Panc1 (cell line): ENCODE data around the gene PDHA1. TPM values are rescaled to one million over a fixed set of nuclear protein-coding genes. Genes with fewer than 3 reads are reported as not detected.

Experiments
- ATAC-seq: fragments of 200-7000 bp; cut with Tn5 transposase; 2 replicates; pipeline ENCODE4 v1.9.1; 2020; ENCODE audit warnings: mild to moderate bottlenecking, moderate library complexity
- BruUV-seq: library from RNA; stranded (reverse); fragments of 400-500 nt; replicated peaks from 2 replicates; lab custom pipeline; 2021; lab: Mats Ljungman, UMichigan
- CTCF ChIA-PET: fragments of 300-600 bp; sonication (Branson Sonifier 250); formaldehyde crosslinking; loops from one replicate; lab custom pipeline; 2022; ENCODE audit warnings: antibody characterized with exemption; lab: Charles Lee
- POLR2A ChIA-PET: fragments of 300-600 bp; sonication (Branson Sonifier 250); formaldehyde crosslinking; loops from one replicate; lab custom pipeline; 2022; ENCODE audit warnings: antibody characterized with exemption; lab: Charles Lee
- DNase-seq: peaks from one replicate; pipeline ENCODE4 v3.0.0-alpha.2; 2010; ENCODE audit warnings: low read depth, low spot score
- H3K27ac ChIP-seq: 2 replicates; pipeline ENCODE4 v1.5.1; 2011; ENCODE audit warnings: mild to moderate bottlenecking, low read length, inconsistent platforms
- H3K27me3 ChIP-seq: fragments of 200-500 bp; sonication (Bioruptor generic); 2 replicates; pipeline ENCODE4 v1.6.0; 2014; ENCODE audit warnings: low read length, inconsistent platforms; ENCODE audit not compliant: control insufficient read depth, insufficient read depth
- H3K36me3 ChIP-seq: fragments of 200-500 bp; sonication (Bioruptor generic); 2 replicates; pipeline ENCODE4 v1.5.1; 2014; ENCODE audit warnings: inconsistent platforms, mild to moderate bottlenecking, low read length, moderate library complexity; ENCODE audit not compliant: control insufficient read depth, insufficient read depth
- H3K4me1 ChIP-seq: 2 replicates; pipeline ENCODE4 v1.5.1; 2011; ENCODE audit warnings: inconsistent platforms, mild to moderate bottlenecking, low read length, moderate library complexity; ENCODE audit not compliant: control insufficient read depth, insufficient read depth
- H3K4me3 ChIP-seq, 2 experiments: 2 replicates each; pipeline ENCODE4 v1.5.1; 2011 to 2012; ENCODE audit warnings: low read depth in 2 of 2, low read length in 2 of 2, mild to moderate bottlenecking in 2 of 2, inconsistent platforms in 1 of 2, moderate library complexity in 1 of 2
- H3K9me3 ChIP-seq: fragments of 200-500 bp; sonication (Bioruptor generic); 2 replicates; pipeline ENCODE4 v1.5.1; 2014; ENCODE audit warnings: low read depth, mild to moderate bottlenecking, inconsistent platforms, low read length, moderate library complexity; ENCODE audit not compliant: control insufficient read depth, insufficient read depth
- CTCF ChIP-seq: fragments of 450-650 bp; IDR thresholded peaks from 2 replicates; pipeline ENCODE4 v1.5.1; 2017; ENCODE audit warnings: mild to moderate bottlenecking
- POLR2AphosphoS5 ChIP-seq: IDR thresholded peaks from 2 replicates; pipeline ENCODE4 v1.6.1; 2012; ENCODE audit warnings: mild to moderate bottlenecking, low read depth, low read length, moderate library complexity
- REST ChIP-seq, 2 experiments: IDR thresholded peaks; 2 replicates each; pipeline ENCODE4 v1.6.1; 2011 to 2012; ENCODE audit warnings: low read depth in 2 of 2, control low read depth in 1 of 2, low read length in 1 of 2, mild to moderate bottlenecking in 1 of 2, moderate library complexity in 1 of 2; ENCODE audit not compliant: insufficient read depth in 1 of 2
- SIN3A ChIP-seq: IDR thresholded peaks from 2 replicates; pipeline ENCODE4 v1.6.1; 2012; ENCODE audit warnings: low read depth, mild to moderate bottlenecking, low read length, moderate library complexity, borderline replicate concordance; ENCODE audit not compliant: insufficient read depth
- TCF7L2 ChIP-seq: IDR thresholded peaks from 2 replicates; pipeline ENCODE4 v1.6.1; 2011; ENCODE audit warnings: mild to moderate bottlenecking, low read depth, low read length, inconsistent platforms
- in situ Hi-C: cut with HindIII; loops from 2 replicates; pipeline ENCODE4 v1.10.0; 2016; ENCODE audit warnings: low sequenced_read_pairs, low pct_unique_long_range_greater_than_20kb
- intact Hi-C: fragments of 100-400 bp; cut with micrococcal nuclease; formaldehyde crosslinking; loops from one replicate; pipeline ENCODE4 v1.10.0; 2022; ENCODE audit not compliant: unreplicated experiment
- total RNA-seq: library from RNA; stranded (reverse); gene quantifications from one replicate; pipeline ENCODE4 v1.2.1, GENCODE V29; 2021; ENCODE audit not compliant: unreplicated experiment

PDHA1 gene
- total RNA-seq, 1 experiment from 2014 or later = 149 TPM

GRCh38 chrX:19350941-19351384, 7.2 kb downstream of the PDHA1 start:
- POLR2A ChIA-PET = no interaction called here
- no TSS peak for BruUV-seq
- Histone ChIP-seq H3K27ac (no peak overlapping the region), H3K27me3 (no peaks in the 10 kb centered on the region), H3K36me3 (no peaks in the 10 kb centered on the region; the same call in none of the 2 replicates), H3K4me1 (no peaks in the 10 kb centered on the region), H3K4me3 (no peak overlapping the region), H3K9me3 (no peaks in the 10 kb centered on the region)
- TF ChIP-seq SIN3A (no peak), POLR2AphosphoS5 (no peak), CTCF (no peak), REST (IDR thresholded peaks at IDR 0.05; ENCODE audit: insufficient read depth in 1 of 2, low read depth in 2 of 2, low read length in 1 of 2) (no peak), TCF7L2 (no peak)
- intact Hi-C loops (no loop called here), in situ Hi-C loops (no loop called here)
- DNase-seq (no peak), ATAC-seq (no peak)
- CTCF ChIA-PET = no interaction called here

- no peak overlapping the region for H3K4me3 ChIP-seq
- H3K27ac ChIP-seq = no peak overlapping the region
- POLR2A ChIA-PET = no interaction called here
- no TSS peak for BruUV-seq
- no peaks in the 10 kb centered on the region for H3K9me3 ChIP-seq
- in situ Hi-C loops (no loop called here), intact Hi-C loops (no loop called here)
- no peaks in the 10 kb centered on the region for H3K4me1 ChIP-seq
- H3K27me3 ChIP-seq = no peaks in the 10 kb centered on the region
- ATAC-seq (no peak), DNase-seq (no peak)
- H3K36me3 ChIP-seq = no peaks in the 10 kb centered on the region; the same call in none of the 2 replicates
- CTCF ChIA-PET = no interaction called here
- TF ChIP-seq CTCF (no peak), POLR2AphosphoS5 (no peak), SIN3A (no peak), REST (IDR thresholded peaks at IDR 0.05; ENCODE audit: insufficient read depth in 1 of 2, low read depth in 2 of 2, low read length in 1 of 2) (no peak), TCF7L2 (no peak)
Observed at GRCh38 chrX:19354625-19355024, 10.9 kb downstream of the PDHA1 start.
